GM18499 (cell line): ENCODE results near the gene MARK3.

ENCODE experiments used
- ATAC-seq: cut with Tn5 transposase; IDR thresholded peaks from one replicate; pipeline ENCODE4 v1.9.1; 2021; ENCODE audit warnings: moderate number of reproducible peaks; ENCODE audit not compliant: insufficient read depth, unreplicated experiment

The MARK3 gene

DNA sequence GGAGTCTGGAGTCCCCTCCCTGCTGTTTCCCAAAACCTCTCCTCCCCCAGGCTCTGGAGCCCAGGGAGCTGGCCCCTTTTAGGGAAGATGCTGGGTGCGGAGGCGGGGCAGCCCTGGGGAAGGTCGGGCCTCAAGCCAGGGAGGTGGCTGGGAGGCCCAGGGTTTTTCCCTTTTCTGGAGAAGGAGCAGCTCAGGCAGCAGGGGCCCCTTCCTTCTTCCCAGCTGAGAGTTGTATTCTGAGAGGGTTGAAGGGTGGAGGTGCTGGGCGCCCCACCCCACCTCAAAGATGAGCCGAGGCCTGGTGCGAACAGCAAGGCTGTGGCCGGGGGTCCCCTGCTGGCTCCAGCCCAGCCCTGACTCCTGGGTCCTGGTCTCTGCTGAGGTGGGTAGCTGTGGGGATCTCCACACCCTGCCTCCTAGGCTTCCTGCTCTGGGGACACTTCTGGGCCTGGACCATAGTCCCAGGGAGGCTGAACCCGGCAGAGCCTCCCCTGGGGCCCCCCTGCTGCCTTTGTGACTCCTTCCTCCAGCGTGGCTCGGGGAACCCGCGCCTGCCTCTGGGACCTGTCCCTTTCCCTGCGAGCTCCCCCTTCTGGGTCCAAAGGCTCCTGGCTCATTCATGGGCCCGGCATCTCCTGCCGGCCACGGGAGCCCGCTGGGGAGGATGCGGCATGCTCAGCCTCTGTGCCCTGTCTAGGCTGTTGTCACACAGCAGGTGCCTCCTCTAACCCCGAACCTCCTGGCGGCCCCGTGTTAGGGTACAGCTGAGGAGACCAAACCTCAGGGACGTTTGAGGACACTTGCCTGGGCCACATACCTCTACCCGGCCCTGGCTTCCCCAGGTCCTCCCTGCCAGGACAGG, 148.2 kb downstream of the MARK3 start:
- ATAC-seq = no peak

DNA sequence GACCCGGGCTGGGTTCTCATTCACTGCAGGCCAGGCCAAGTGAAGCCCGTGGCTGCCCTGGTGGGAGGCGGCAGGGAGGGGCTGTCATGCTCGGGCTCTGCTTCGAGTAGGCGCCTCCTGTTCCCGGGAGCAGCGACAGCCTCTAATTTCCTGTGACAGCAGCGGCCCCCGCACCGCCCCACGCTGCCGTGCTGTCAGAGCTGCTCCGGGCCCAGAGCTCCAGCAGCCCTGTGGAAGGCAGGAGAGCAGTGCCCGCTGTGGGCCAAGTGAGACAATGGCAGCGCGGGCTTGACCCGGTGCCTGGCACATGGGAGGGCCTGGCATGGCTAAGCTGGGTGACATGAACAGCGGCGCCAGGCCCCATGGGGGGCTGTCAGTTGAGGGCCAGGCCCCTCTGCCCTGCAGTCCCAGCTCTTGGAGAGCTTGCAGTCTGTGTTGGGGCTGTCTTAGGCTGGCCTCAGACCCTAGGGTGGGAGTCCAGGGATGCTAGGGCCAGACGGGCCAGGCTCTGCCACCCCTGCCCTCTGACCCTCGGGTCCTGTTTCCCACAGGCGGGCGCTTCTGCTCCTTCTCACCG, 148.9 kb downstream of the MARK3 start:
- no peak for ATAC-seq

DNA sequence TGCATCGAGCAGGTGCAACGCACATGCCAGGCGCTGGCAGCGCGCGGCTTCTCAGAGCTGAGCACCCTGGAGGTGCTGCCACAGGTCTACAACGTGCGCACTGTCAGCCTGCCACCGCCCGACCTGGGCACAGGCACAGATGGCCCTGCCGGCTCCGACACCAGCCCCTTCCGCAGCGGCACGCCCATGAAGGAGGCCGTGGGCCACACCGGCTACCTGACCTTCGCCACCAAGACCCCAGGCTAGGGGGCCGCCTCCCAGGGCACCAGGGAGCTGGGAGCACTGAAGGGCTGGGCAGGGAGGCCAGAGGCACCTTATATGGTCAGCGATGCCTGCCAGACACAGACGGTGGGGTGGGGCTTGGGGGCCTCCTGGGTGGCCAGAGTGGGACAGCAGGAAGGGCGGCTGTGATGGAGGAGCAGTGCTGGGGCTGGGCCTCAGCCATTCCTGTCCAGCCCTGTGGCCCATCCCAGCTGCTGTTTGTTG, 149.4 kb downstream of the MARK3 start:
- no peak for ATAC-seq

DNA sequence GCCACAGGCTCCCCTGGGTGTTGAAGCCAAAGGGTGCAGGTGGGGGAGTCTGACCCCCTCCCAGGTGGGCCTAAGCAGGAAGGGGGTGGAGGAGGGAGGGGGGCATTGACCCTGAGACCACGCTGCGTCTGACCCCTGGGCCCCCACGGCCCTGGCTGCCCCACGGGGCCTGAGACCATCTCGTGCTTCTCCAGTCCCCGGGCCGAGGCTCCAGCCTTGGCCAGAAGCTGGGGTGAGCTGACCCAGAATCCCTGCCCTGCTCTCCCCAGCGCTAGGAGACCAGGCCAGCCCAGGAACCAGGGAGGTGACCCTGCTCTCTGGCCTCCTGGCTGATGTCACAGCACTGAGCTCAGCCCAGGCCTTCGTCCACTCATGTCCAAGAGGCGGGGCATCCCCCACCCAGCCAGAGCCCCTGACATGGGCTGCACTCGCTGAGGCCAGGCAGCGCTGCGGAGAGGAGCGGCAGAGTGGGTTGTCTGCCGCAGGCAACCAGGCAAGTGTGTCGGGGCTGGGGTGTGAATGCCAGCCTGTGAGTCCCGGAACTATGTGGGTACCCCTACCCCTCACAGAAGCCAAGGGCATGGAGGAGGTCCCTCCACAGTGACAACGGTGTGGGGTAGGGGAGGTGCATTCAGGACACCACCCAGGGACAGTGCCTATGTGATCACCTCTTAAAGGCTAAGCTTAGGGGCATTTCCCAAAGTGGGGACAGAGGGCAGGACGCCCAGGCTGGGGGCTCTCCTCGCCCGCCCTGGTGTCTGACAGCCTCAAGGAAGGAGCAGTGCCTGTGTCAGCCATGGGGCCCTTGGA, 150.1 kb downstream of the MARK3 start:
- no peak for ATAC-seq

DNA sequence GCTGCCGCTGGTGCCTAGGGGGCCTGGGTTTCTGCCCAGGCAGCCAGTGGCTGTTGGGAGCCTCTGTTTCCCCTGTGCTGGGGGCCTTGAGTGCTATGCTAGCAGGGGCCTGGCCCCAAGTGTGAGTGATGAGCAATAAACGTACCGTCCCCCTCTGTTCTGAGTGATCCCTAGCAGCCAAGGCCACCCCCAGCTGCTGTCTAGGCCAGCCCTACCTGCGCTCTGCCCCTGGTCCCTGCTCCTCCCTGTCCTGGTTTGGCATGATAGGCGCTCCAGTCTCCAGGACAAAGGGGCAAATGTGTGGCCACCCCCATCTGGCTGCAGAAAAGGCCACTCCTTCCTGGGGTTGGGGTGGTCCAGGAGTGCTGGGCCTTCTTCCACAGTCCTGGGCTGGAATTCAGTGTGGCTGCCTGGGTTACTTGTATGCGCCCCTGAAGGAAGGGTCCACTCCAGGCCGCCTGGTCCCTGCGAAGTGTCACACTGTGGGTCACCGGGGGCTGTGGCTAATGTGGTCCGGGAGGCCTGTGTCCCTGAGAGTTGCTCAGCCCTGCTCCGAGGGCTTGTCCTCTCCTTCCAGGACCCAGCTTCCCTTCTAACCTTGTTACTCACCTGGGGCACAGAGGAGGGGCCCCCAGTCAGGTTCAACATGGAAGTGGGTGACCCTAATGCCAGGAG, 150.8 kb downstream of the MARK3 start:
- no peak for ATAC-seq

DNA sequence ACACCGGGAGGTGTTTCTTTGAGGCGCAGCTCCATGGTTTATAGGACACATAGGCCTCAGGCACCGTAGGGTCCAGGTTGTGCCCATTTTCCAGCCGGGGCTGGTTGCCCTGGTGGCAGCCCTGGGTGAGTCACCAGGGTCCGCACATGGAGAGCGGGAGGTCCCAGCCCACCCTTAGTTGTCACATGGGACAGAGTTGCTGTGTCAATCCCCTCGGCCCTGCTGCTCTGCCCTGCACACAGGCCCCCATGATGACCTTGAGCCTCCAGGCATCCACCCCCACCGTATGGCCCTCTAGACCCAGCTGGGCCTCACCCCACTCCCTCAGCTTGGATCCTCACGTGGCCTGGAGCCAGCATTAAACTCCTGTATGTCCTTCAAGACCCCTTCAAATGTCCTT, 151.5 kb downstream of the MARK3 start:
- no peak for ATAC-seq

DNA sequence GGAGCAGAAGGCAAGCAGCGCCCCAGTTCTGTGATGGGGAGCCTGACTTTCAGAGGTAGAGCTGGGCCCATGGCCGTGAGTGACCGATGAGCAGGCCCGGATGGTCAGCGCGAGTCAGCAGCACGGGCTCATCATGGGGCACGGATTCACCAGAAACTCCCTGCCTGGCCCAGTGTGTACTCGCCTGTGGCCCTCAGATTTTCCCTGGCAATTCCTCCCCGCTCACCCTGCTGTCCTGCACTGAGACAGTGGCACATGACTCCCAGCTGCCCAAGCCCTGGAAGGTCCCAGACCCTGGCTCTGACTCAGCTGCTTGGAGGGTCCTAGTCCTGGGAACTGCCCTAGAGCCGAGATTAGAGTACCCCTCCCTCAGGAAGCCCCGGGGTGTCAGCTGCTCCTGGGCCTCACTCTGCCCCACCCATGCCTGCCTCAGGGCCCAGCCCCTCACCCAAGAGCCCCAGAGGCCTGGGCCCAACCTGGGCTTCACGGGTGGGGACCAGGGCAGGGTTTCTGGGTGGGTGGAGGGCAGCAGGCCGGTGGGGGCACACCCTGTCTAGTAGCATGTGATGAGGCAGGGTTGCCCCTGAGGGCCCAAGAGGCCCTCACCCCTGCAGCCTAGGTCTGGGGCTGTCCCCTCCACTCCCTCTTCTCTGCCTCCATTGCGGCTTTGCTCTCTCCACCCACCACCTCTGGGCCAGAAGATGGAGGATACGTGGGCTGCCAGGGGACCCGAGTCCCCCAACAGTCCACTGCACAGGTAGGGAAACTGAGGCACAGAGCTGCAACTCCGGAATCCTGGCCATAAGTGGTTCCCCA, 152.2 kb downstream of the MARK3 start:
- ATAC-seq = no peak

DNA sequence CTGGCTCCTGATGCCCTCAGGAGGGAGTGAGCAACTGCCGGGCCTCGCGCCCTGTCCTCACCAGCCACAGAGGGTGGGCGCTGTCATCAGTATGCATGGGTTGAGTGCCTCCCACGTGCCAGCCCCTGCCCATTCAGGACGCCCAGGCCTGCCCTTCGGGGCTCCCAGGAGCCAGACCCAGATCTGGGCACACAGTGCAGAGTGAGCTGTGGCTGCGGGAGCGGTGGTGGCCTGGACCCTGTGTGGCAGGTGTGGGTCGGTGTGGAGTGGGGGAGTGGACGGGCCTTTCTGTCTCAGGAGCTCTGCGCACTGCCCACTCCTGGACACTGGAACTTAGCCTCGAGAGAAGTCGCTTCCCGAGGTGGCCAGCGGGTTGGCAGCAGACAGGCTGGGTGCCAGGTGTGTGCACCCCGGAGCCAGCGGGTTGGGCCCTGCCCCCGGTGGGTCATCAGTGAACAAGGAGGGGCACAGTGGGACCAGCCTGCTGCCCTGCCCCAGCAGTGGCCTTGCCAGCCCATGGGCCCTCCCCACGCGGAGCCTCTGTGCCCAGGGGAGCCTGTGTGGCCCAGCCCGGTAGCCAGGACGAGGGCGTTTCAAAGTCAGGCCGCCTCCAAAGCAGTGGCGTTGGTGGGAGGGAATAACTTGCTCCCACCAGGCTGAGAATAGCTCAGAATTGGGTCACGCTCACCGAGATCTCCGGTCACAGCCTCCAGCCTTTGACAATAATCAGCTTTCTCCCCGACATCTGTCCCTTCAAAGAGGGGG, 153.3 kb downstream of the MARK3 start:
- no peak for ATAC-seq

DNA sequence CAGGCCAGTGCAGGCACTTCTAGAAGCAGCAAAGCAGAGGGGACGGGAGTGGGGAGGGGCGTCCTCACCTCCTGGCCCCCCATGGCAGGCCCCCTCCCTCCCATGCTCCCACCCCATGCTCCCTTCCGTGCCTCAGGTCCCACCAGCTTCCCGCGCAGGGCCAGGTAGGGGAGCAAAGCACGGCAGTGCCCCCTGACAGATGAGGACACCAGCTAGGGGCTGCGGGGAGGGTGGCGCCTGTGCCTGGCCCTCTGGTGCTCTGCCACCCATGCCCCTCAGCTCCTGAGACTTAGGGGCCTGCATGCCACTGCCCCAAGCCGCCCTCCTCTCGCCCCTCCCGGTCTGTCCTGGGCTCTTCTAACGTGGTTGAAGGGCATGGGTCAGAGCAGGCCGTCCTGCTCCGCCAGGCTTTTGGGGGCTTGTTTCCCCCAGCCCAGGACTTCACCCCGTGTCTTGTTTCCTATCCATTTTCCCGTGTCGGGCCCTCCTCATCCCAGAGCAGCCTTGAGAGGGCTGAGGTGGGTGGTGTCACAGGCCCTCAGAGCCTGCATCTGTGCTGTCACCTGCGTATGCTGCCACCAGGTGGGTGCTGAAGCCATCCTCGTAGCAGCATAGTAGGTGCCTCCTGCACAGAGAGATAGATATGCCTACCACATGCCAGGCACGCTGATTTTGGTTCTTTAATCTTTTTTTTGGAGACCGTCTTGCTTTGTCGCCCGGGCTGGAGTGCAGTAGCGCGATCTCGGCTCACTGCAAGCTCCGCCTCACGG, 154.0 kb downstream of the MARK3 start:
- ATAC-seq = no peak

DNA sequence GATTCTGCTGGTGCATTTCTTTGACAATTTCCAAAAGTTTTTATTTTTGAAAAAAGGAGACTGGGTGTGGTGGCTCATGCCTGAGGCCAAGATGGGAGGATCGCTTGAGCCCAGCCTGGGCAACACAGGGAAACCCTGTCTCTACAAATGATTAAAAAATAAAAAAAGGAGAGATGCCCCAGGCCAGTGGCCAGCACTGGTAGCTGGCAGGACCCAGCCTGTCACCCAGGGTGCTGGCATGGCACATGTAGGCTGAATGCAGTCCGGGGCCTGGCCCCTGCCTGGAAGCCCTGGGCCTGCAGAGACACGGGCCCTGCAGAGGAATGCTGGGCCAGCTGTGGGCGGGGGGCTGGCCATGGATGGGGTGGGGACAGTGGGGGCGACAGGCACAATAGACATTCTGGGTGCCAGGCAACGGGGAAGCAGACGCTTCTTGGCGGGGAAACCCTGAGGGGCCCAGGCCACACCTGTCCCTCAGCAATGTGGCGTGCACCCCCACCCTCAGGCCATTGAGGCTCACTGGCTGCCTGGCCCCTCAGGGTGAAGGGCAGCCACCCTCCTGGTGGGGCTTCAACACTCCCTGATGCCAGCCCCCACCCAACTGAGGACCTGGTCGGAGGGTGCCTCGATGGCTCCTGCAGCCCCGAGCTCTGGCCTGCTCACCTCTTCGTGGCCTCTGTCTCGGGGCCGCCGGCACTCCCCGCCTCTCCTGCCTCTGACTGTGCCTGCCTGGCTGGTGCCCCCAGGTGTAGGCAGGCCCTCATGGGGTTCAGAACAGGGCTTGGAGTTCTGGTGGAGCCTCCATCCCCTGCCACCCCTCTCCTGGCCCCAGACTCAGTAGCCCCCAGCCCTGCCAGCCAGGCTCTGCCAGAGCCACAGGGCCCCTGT, 155.8 kb downstream of the MARK3 start:
- ATAC-seq = no peak

DNA sequence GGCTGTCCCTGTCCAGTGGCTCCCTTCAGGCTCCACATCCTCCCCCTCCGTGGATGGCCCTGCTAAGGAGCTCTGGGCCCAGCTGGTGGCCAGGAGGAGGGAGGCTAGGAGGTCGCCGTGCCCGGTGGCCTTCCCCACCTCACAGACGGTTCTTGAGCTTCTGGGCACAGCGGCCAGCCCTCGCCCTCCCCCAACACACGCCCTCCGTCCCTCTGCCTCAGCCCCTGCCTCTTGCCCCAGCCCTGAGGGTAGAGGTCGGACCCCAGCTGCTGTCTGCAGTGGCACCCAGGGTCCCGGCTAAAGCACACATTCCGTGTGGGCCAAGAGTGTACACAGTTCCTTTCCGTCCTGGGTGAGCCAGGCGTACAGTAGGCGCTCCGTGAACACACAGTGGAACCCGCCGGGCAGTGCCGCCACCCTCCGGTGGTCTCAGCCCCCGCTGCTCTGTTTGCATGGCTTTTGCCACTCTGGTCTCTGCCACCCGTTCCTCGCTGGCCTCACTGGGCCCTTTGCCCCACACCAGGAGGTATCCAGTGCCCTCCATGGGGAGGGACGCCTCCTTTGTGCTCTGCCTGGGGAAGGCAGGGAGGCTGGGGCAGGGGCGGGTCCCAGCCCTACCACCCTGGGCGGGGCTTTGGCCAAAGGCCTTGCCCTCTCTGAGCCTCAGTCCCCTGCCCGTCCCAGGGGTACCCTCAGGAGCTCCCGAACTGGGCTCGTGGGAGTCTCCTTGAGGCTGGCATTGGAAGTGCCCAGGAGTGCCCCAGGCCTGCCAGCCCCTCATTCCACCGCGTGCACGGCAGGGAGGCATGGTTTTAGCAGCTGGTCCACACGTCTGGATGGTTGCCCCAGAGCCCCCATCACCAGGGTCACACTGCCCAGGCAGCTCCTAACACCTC, 156.7 kb downstream of the MARK3 start:
- no peak for ATAC-seq

DNA sequence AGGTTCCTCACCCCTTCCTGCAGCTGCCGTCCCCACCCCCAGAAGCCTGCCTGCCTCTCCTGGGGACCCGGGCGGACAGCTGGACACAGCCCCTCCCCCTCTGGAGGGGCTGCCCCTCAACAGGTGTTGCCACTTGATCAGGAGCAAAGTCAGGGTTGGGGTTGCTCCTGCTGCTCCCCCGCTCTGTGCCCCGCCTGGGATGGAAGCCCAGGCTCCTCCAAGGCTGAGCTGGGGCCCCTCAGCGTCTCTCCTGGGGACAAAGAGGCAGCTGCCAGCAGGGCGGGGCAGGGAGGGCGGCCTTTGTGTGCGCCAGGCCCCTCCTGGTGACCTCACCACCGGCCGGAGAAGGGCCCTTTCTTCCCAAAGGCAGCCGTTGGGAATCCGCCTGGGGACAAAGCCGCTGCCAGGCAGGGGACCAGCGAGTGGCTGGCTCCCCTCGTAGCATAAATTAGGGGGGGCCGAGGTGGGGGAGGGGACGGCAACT, 157.4 kb downstream of the MARK3 start:
- no peak for ATAC-seq

DNA sequence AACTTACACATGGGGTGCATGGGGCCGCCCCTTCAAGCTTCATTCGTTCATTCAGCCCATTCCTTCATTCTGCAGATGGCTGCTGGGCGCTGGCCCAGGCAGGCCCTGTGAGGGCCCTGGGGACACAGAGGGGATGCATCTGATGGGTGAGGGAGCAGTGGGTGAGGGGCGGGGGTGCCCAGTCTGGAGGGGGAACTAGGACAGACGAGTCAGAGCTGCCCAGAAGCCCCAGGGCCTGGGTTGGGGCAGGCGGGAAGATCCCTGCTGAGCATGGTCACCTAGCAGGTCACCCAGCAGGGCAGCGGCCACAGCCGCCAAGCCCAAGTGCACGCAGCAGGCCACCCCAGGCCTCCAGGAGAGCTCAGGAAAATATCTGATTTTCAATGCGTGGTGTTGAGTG, 157.9 kb downstream of the MARK3 start:
- no peak for ATAC-seq

DNA sequence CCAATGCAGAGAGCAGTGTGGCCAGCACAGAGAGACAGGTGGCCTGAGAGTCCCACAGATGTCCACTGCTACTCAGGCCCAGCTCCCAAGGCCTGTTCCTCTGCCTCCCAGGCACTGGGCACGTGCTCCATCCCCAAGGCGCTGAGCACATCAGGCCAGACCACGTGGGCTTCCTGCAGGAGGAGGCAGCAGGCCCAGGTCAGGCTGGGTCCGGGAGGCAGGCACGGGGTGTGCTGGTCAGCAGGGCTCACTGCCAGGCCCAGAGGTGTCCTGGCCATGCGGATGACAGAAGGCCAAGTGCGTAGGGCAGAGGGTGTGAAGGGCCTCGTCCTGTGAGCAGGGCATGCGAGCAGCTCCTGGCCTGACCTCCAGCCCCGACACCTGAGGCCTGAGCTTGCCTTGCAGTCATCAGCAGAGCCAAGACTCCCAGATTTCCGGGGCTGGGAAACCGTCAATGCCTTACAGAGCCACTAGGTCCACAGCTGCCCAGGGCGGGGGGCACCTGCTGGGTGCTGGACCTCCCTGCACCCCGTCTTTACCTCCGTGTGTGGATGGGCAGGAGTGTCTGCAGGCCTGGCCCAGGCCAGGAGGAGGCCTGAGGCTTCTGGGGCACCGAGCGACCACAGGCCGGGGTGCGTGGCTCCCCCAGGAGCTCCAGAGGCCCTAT, 158.6 kb downstream of the MARK3 start:
- no peak for ATAC-seq

DNA sequence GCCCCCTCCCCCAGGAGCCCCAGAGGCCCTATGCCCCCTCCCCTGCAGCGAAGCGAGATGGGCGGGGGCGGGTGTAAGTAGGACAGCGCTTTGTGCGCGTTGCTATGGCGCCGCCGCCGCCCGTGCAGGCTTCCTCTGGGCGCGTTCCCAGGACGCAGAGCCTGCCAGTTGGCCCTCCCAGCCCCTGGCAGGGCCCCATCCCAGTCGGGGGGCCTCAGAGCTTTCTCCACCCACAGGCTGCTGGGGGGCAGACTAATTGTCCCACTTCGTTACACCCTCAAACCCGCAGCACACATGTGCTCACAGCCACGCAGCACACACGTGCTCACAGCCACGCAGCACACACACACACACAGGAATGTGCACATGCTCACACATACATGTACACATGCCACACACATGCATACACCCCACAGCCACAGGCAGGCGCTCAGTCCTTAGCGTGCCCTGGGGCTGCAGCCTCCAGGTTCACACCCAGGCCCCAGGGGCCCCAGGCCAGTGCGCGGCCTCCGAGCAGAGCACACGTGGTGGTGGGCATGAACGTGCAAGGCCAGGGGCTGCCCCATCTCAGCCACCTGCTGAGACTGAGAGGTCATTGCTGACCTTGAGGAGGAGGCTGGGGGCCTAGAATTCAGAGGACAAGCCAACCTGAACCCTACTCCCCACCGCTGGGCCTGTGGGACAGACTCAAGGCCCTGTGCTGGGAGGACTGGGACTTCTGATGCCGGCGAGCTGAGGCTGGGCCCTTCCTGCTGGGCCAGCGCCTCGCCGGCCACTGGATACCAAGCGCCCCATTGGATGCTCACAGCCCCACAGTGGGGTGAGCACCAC, 159.4 kb downstream of the MARK3 start:
- ATAC-seq = no peak
